GM21717 (cell line): ENCODE data around the gene CWC15.
"Not testable (repeated sequence)": the region's sequence is repeated elsewhere in the genome, so short reads cannot be mapped to it uniquely, and the experiment has no call there.

Experiments
- ATAC-seq: cut with Tn5 transposase; IDR thresholded peaks from one replicate; pipeline ENCODE4 v1.9.1; 2021; ENCODE audit warnings: mild to moderate bottlenecking, moderate library complexity; ENCODE audit not compliant: unreplicated experiment

Gene CWC15

GRCh38 chr11:94973099-94973968 lies at the start of gene CWC15, which contains the start of gene KDM4D:
TSS of gene CWC15 (minus strand) at chr11:94973556. CDS start at chr11:94972185, 1,371 bp downstream.
TSS of gene KDM4D (plus strand) at chr11:94973709. CDS start at chr11:94997373, 23,664 bp downstream.
- ATAC-seq = peak; percentile 100

- not testable (repeated sequence) for ATAC-seq
Observed at GRCh38 chr11:95021468-95021867, 48.1 kb upstream of the CWC15 start.

- no peak for ATAC-seq
Observed at GRCh38 chr11:95016139-95016538, 42.8 kb upstream of the CWC15 start.

- no peak for ATAC-seq
Observed at GRCh38 chr11:95014184-95014821, 40.9 kb upstream of the CWC15 start.

GRCh38 chr11:95011376-95011775 lies 38.0 kb upstream of the CWC15 start:
- ATAC-seq = no peak

- no peak for ATAC-seq
Observed at GRCh38 chr11:95005642-95006041, 32.3 kb upstream of the CWC15 start.

GRCh38 chr11:95003716-95004115 lies 30.4 kb upstream of the CWC15 start:
- no peak for ATAC-seq

- no peak for ATAC-seq
Observed at GRCh38 chr11:94998285-94998684, 24.9 kb upstream of the CWC15 start.

GRCh38 chr11:94997437-94997836 lies 24.1 kb upstream of the CWC15 start:
- ATAC-seq = no peak

- no peak for ATAC-seq
Observed at GRCh38 chr11:94993400-94993943, 20.1 kb upstream of the CWC15 start.

- ATAC-seq = no peak
Observed at GRCh38 chr11:94988748-94989147, 15.4 kb upstream of the CWC15 start.

GRCh38 chr11:94987378-94987777 lies 14.0 kb upstream of the CWC15 start:
- ATAC-seq = no peak

GRCh38 chr11:94975599-94975998 lies 2.2 kb upstream of the CWC15 start:
- no peak for ATAC-seq

- no peak for ATAC-seq
Observed at GRCh38 chr11:94974178-94974577, 822 bp upstream of the CWC15 start.

- ATAC-seq = no peak
Observed at GRCh38 chr11:94972700-94973098, 657 bp downstream of the CWC15 start.

- ATAC-seq = no peak
Observed at GRCh38 chr11:94968334-94968958, 4.9 kb downstream of the CWC15 start.

GRCh38 chr11:94964934-94965333 lies 8.4 kb downstream of the CWC15 start:
- ATAC-seq = no peak

GRCh38 chr11:94961255-94961654 lies 12.1 kb downstream of the CWC15 start:
- no peak for ATAC-seq

GRCh38 chr11:94960488-94960887 lies 12.9 kb downstream of the CWC15 start:
- ATAC-seq = no peak

GRCh38 chr11:94959179-94959578 lies 14.2 kb downstream of the CWC15 start:
- no peak for ATAC-seq

- no peak for ATAC-seq
Observed at GRCh38 chr11:94958121-94958696, 15.1 kb downstream of the CWC15 start.
